IMR-90 (cell line): Measurements from ENCODE around the gene ADGRV1. TPM values are rescaled to one million over a fixed set of nuclear protein-coding genes. Genes with fewer than 3 reads are reported as not detected.

Source experiments
- ATAC-seq: fragments of 200-7000 bp; cut with Tn5 transposase; 2 replicates; pipeline ENCODE4 v1.9.1; 2020; ENCODE audit warnings: low read depth, mild to moderate bottlenecking, moderate library complexity
- BruUV-seq: library from RNA; stranded (reverse); fragments of 400-500 nt; replicated peaks from 2 replicates; lab custom pipeline; 2021; lab: Mats Ljungman, UMichigan
- CTCF ChIA-PET: fragments of 300-600 bp; formaldehyde crosslinking; extraction: SDS; loops from one replicate; lab custom pipeline; 2021; ENCODE audit warnings: antibody characterized with exemption; lab: Yijun Ruan, JAX
- POLR2A ChIA-PET: fragments of 300-600 bp; sonication (Branson Sonifier 250); formaldehyde crosslinking; loops from one replicate; lab custom pipeline; 2022; ENCODE audit warnings: antibody characterized with exemption; ENCODE audit not compliant: unreplicated experiment; lab: Charles Lee
- DNase-seq: peaks from one replicate; pipeline ENCODE4 v3.0.0; 2013
- H2AFZ ChIP-seq: replicated peaks from 2 replicates; pipeline ENCODE3; 2013; ENCODE audit warnings: low read length, mild to moderate bottlenecking; ENCODE audit not compliant: poor library complexity
- H2AK5ac ChIP-seq: 2 replicates; pipeline ENCODE4 v1.6.1; 2013; ENCODE audit warnings: low read depth, low read length, inconsistent platforms
- H2AK9ac ChIP-seq: replicated peaks from 2 replicates; pipeline ENCODE3; 2013; ENCODE audit warnings: mild to moderate bottlenecking, low read depth, low read length, moderate library complexity; ENCODE audit not compliant: poor library complexity
- H2BK120ac ChIP-seq: 2 replicates; pipeline ENCODE4 v1.6.1; 2013; ENCODE audit warnings: low read depth, low read length, inconsistent platforms
- H2BK15ac ChIP-seq: 3 replicates; pipeline ENCODE4 v1.6.1; 2013; ENCODE audit warnings: low read depth, low read length, inconsistent platforms
- H2BK20ac ChIP-seq: 2 replicates; pipeline ENCODE4 v1.6.1; 2013; ENCODE audit warnings: low read depth, mild to moderate bottlenecking, inconsistent platforms, low read length, moderate library complexity
- H2BK5ac ChIP-seq: 2 replicates; pipeline ENCODE4 v1.6.1; 2013; ENCODE audit warnings: mild to moderate bottlenecking, low read depth, low read length, inconsistent platforms; ENCODE audit not compliant: poor library complexity, severe bottlenecking
- H3K14ac ChIP-seq: replicated peaks from 2 replicates; pipeline ENCODE4 v1.6.1; 2013; ENCODE audit warnings: low read depth, low read length, inconsistent platforms
- H3K18ac ChIP-seq: 2 replicates; pipeline ENCODE4 v1.6.1; 2013; ENCODE audit warnings: low read depth, low read length, control low read depth
- H3K23ac ChIP-seq: 2 replicates; pipeline ENCODE4 v1.6.1; 2013; ENCODE audit warnings: low read depth, low read length, inconsistent platforms
- H3K27ac ChIP-seq: 2 replicates; pipeline ENCODE4 v1.5.1; 2013; ENCODE audit warnings: mild to moderate bottlenecking, control low read depth, low read length; ENCODE audit not compliant: insufficient read depth
- H3K27me3 ChIP-seq: 2 replicates; pipeline ENCODE4 v1.6.1; 2013; ENCODE audit warnings: low read length; ENCODE audit not compliant: control insufficient read depth, insufficient read depth
- H3K36me3 ChIP-seq: 2 replicates; pipeline ENCODE4 v1.6.1; 2013; ENCODE audit warnings: low read length, mixed read lengths; ENCODE audit not compliant: control insufficient read depth, insufficient read depth
- H3K4ac ChIP-seq: 2 replicates; pipeline ENCODE4 v1.6.1; 2013; ENCODE audit warnings: low read depth, low read length, inconsistent platforms
- H3K4me1 ChIP-seq: 2 replicates; pipeline ENCODE4 v1.6.1; 2013; ENCODE audit warnings: low read length, mixed read lengths; ENCODE audit not compliant: control insufficient read depth, insufficient read depth
- H3K4me2 ChIP-seq: 2 replicates; pipeline ENCODE4 v1.6.1; 2013; ENCODE audit warnings: low read depth, mild to moderate bottlenecking, control low read depth, low read length, moderate library complexity
- H3K4me3 ChIP-seq: 2 replicates; pipeline ENCODE4 v1.5.1; 2013; ENCODE audit warnings: low read depth, mild to moderate bottlenecking, control low read depth, low read length, moderate library complexity; ENCODE audit not compliant: insufficient read depth
- H3K56ac ChIP-seq: 2 replicates; pipeline ENCODE4 v1.6.1; 2013; ENCODE audit warnings: low read length, inconsistent platforms; ENCODE audit not compliant: insufficient read depth; ENCODE audit errors: extremely low read depth
- H3K79me1 ChIP-seq, 2 experiments: 2 replicates each; pipeline ENCODE4 v1.6.1; 2013; ENCODE audit warnings: low read length in 2 of 2, inconsistent platforms in 1 of 2, low read depth in 1 of 2
- H3K9ac ChIP-seq: 2 replicates; pipeline ENCODE4 v1.6.1; 2013; ENCODE audit warnings: low read depth, low read length, control low read depth
- H3K9me1 ChIP-seq: 2 replicates; pipeline ENCODE4 v1.6.1; 2013; ENCODE audit warnings: low read length, inconsistent platforms; ENCODE audit not compliant: insufficient read depth
- H3K9me3 ChIP-seq: 2 replicates; pipeline ENCODE4 v1.6.1; 2013; ENCODE audit warnings: low read length; ENCODE audit not compliant: control insufficient read depth, insufficient read depth
- H4K20me1 ChIP-seq: 2 replicates; pipeline ENCODE4 v1.6.1; 2013; ENCODE audit warnings: low read length, inconsistent platforms; ENCODE audit not compliant: insufficient read depth
- H4K5ac ChIP-seq: 2 replicates; pipeline ENCODE4 v1.6.1; 2013; ENCODE audit warnings: mild to moderate bottlenecking, low read depth, low read length, control low read depth
- H4K8ac ChIP-seq, 2 experiments: 2 replicates each; pipeline ENCODE4 v1.6.1; 2013; ENCODE audit warnings: low read depth in 2 of 2, low read length in 2 of 2, control low read depth in 1 of 2, inconsistent platforms in 1 of 2
- H4K91ac ChIP-seq: 2 replicates; pipeline ENCODE4 v1.6.1; 2013; ENCODE audit warnings: low read depth, low read length, inconsistent platforms; ENCODE audit not compliant: insufficient read depth
- BHLHE40 ChIP-seq: fragments of 150-350 bp; IDR thresholded peaks from 2 replicates; pipeline ENCODE4 v1.6.1; 2016; ENCODE audit warnings: mild to moderate bottlenecking, low read depth, low read length
- ELK1 ChIP-seq: fragments of 150-350 bp; IDR thresholded peaks from 2 replicates; pipeline ENCODE4 v1.6.1; 2016; ENCODE audit warnings: low read depth, mild to moderate bottlenecking, low read length, moderate library complexity, borderline replicate concordance
- USF2 ChIP-seq: fragments of 150-350 bp; IDR thresholded peaks from 2 replicates; pipeline ENCODE4 v1.6.1; 2017; ENCODE audit warnings: mild to moderate bottlenecking, antibody characterized with exemption, low read length, low read depth
- WGBS, 2 experiments: methylation state at CpG; one replicate each; pipeline versions ENCODE4 v1.1.5 to v1.1.7; 2013; ENCODE audit warnings: missing lambda C conversion rate in 2 of 2; ENCODE audit not compliant: insufficient read length in 1 of 2; ENCODE audit errors: extremely low coverage in 2 of 2; 5-methylcytosine and 5-hydroxymethylcytosine counted together
- dilution Hi-C: fragments of 300-500 bp; cut with HindIII; formaldehyde crosslinking; loops from one replicate; pipeline ENCODE4 v1.14.3; 2018; ENCODE audit warnings: low sequenced_read_pairs; ENCODE audit not compliant: unreplicated experiment
- in situ Hi-C: fragments of 300-500 bp; cut with MboI; formaldehyde crosslinking; loops from 3 replicates; pipeline ENCODE4 v1.14.3; 2019; ENCODE audit warnings: low sequenced_read_pairs, inconsistent platforms, mixed read lengths
- intact Hi-C: fragments of 100-400 bp; cut with micrococcal nuclease; formaldehyde crosslinking; loops from 2 replicates; pipeline ENCODE4 v1.10.0; 2022
- polyA plus RNA-seq, 3 experiments: library from polyadenylated mRNA; depleted of rRNA; stranded (reverse); fragments of >200 nt; gene quantifications; 2 replicates each; pipeline ENCODE4 v1.2.3, GENCODE V29; 2012; ENCODE audit warnings: low replicate concordance in 1 of 3
- total RNA-seq: library from RNA; depleted of rRNA; stranded (reverse); fragments of >200 nt; gene quantifications from 2 replicates; pipeline ENCODE4 v1.2.3, GENCODE V29; 2012

Gene ADGRV1
- total and polyA plus RNA-seq, 2 of the 4 experiments (the other 2 are of a cell fraction): under 0.01 TPM; not detected in 1

- POLR2A ChIA-PET: no interaction called here
- TF ChIP-seq USF2 (no peak), BHLHE40 (no peak), ELK1 (no peak)
- no peaks in the 10 kb centered on the region for H3K79me1 ChIP-seq
- dilution Hi-C loops: no loop called here
- H3K4me2 ChIP-seq: no peak overlapping the region
- H2BK20ac ChIP-seq: no peak overlapping the region
- H2BK5ac ChIP-seq: no peak overlapping the region
- no peak overlapping the region for H3K9ac ChIP-seq
- no peak overlapping the region for H2AK5ac ChIP-seq
- H3K4ac ChIP-seq: no peak overlapping the region
- no peak overlapping the region for H2BK15ac ChIP-seq
- intact Hi-C loops: no loop called here
- H3K9me3 ChIP-seq: no peaks in the 10 kb centered on the region
- H2AFZ ChIP-seq: no peak overlapping the region
- no peaks in the 10 kb centered on the region for H4K20me1 ChIP-seq
- no peak for DNase-seq
- no CpG with 5 or more reads among the region's 3 CpGs for WGBS, 2 experiments
- no peak overlapping the region for H3K23ac ChIP-seq
- ATAC-seq: no peak
- BruUV-seq: no TSS peak
- no peak overlapping the region for H4K5ac ChIP-seq
- no peak overlapping the region for H3K14ac ChIP-seq
- no peaks in the 10 kb centered on the region for H3K36me3 ChIP-seq
- H3K27ac ChIP-seq: no peak overlapping the region
- no peaks in the 10 kb centered on the region for H3K4me1 ChIP-seq
- H4K8ac ChIP-seq: no peak overlapping the region
- H3K9me1 ChIP-seq: no peaks in the 10 kb centered on the region
- in situ Hi-C loops: no loop called here
- CTCF ChIA-PET: no interaction called here
- H3K4me3 ChIP-seq: no peak overlapping the region
- no peak overlapping the region for H3K18ac ChIP-seq
- no peak overlapping the region for H3K56ac ChIP-seq
- no peak overlapping the region for H2AK9ac ChIP-seq
- H2BK120ac ChIP-seq: no peak overlapping the region
- no peak overlapping the region for H4K91ac ChIP-seq
- H3K27me3 ChIP-seq: no peaks in the 10 kb centered on the region
Measured at GRCh38 chr5:90747175-90747574, 188.6 kb downstream of the ADGRV1 start.
